GM18907 (cell line): ENCODE results near the gene SLC26A8.
A peak's percentile ranks its signal among the peaks of the same experiment; 100 is the strongest.
"Not testable (repeated sequence)": the region's sequence is repeated elsewhere in the genome, so short reads cannot be mapped to it uniquely, and the experiment has no call there.

Experiments
- ATAC-seq: cut with Tn5 transposase; IDR thresholded peaks from one replicate; pipeline ENCODE4 v1.9.1; 2021; ENCODE audit warnings: mild to moderate bottlenecking, moderate library complexity; ENCODE audit not compliant: unreplicated experiment

Gene SLC26A8

GRCh38 chr6:35919085-35919826, 105.2 kb downstream of the SLC26A8 start:
- peak; percentile 6 for ATAC-seq

GRCh38 chr6:35916893-35917292, 107.5 kb downstream of the SLC26A8 start:
- ATAC-seq, result not testable (repeated sequence)

- ATAC-seq, result no peak
Measured at GRCh38 chr6:35916056-35916455, 108.4 kb downstream of the SLC26A8 start.

- ATAC-seq, result no peak
Measured at GRCh38 chr6:35914536-35914935, 109.9 kb downstream of the SLC26A8 start.

GRCh38 chr6:35911871-35912653, 112.4 kb downstream of the SLC26A8 start:
- no peak for ATAC-seq

GRCh38 chr6:35909571-35909970, 114.9 kb downstream of the SLC26A8 start:
- ATAC-seq, result not testable (repeated sequence)

GRCh38 chr6:35908753-35909401, 115.6 kb downstream of the SLC26A8 start:
- not testable (repeated sequence) for ATAC-seq

GRCh38 chr6:35907750-35908149, 116.7 kb downstream of the SLC26A8 start:
- ATAC-seq, result no peak

GRCh38 chr6:35906499-35906846, 118.0 kb downstream of the SLC26A8 start:
- no peak for ATAC-seq

- no peak for ATAC-seq
Measured at GRCh38 chr6:35905841-35906498, 118.5 kb downstream of the SLC26A8 start.

- no peak for ATAC-seq
Measured at GRCh38 chr6:35905141-35905785, 119.2 kb downstream of the SLC26A8 start.

- no peak for ATAC-seq
Measured at GRCh38 chr6:35903679-35904078, 120.8 kb downstream of the SLC26A8 start.

GRCh38 chr6:35900448-35900847, 124.0 kb downstream of the SLC26A8 start:
- ATAC-seq, result no peak

- ATAC-seq, result no peak
Measured at GRCh38 chr6:35898003-35898402, 126.4 kb downstream of the SLC26A8 start.

- no peak for ATAC-seq
Measured at GRCh38 chr6:35897486-35897885, 127.0 kb downstream of the SLC26A8 start.

GRCh38 chr6:35897036-35897435, 127.4 kb downstream of the SLC26A8 start:
- no peak for ATAC-seq

GRCh38 chr6:35896228-35896627, 128.2 kb downstream of the SLC26A8 start:
- no peak for ATAC-seq

- ATAC-seq, result no peak
Measured at GRCh38 chr6:35895560-35895959, 128.9 kb downstream of the SLC26A8 start.

GRCh38 chr6:35894776-35895175, 129.7 kb downstream of the SLC26A8 start:
- ATAC-seq, result no peak
